GM18520 (cell line): Measurements from ENCODE around the gene KIAA0319L.

ENCODE experiments used
- ATAC-seq: cut with Tn5 transposase; IDR thresholded peaks from one replicate; pipeline ENCODE4 v1.9.1; 2021; ENCODE audit not compliant: unreplicated experiment

Gene KIAA0319L

DNA sequence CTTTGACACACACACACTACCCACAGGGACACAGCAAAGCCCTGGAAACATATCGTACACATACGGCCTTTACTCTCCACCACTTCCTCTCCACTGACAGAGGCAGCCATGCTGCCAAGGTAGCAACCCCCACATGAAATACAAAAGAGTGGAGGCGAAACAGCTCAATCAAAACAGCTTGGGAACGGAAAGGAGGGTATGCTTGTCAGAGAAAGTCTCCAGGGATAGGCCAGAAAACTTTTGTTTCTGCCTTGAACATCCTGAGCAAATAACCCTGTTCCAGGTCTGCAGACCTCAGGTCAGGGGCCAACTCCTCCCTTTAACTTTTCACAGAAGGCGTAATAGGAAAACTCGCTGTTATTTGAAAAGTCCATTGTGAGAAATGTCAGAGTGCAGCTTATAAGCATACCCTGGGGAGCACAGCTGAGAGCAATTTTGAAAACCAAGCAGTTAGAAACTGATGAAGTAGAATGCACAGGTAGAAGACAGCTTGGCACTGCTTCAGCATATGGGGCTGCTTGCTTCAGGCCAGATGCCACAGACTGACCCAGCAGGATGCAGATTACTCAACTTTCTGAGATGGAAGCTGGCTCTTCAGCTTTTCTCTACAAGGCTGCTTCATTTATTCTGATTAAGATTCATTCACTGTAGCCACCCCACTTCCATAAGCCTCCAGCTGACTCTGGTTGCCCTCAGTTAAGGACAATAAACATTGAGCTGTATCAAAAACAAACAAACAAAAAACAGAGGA, 18.0 kb downstream of the KIAA0319L start:
- no peak for ATAC-seq

DNA sequence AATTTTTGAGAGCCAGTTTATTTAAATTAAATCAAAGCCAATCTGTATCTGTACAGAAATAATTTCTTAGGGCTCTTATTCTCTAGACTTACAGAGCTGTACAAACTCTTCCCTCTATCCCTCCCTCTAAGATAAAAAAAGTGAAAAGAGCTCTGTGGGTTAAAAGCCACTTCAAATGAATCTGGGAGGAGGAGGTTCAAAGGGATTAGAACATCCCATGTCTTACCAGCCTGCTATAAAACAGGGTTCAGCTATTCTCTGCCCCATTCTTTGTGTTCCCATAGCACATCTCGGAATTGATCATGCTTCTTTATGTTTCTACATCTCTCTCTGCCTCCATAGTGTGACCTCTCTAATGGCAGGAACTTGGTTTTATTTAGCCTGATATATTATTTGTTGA, 19.4 kb downstream of the KIAA0319L start:
- no peak for ATAC-seq

DNA sequence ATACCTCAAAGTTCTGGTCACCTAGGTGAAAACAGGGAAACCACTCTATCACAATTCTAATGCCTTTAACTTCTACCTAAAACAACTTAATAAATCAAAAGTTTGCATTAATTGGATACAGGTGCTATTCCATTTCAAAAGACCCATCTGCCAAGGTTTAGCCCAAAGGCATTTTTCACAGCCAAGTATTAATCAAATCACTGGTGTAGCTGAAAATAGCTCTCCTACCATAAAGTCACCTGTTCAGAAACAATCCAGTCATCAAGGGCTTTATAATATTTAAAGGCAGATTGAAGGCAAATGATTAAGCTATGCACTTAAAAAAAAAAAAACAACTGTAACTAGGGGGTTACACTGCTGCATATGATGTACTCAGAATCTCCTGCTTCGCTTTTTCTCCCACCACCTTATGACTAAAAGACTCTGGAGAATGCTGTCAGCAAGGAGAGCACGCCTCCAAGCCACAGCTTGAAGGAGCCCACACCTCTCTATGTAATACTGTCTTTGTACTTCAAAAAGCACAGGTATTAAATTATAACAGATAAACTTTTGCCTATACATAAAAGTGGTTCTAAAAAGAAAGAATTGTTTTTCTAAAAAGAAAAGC, 20.5 kb downstream of the KIAA0319L start:
- no peak for ATAC-seq

DNA sequence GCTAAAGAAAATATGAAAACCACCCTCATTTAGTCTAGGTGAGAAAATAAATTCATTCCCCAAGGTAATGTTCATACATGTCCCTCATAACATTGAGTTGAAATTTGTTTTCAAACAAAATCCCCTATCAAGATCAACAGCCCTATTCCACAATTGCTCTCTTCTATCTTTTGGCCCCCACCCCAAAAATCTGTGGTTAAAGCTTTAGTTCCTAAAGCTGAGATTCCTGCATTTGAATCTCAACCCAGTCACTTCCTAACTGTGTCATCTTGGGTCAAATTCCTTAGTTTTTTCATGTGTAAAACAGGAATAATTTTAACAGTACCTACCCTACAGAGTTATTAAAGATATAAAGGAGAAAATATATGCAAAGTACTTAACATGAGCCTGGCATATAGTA, 22.0 kb downstream of the KIAA0319L start:
- no peak for ATAC-seq

DNA sequence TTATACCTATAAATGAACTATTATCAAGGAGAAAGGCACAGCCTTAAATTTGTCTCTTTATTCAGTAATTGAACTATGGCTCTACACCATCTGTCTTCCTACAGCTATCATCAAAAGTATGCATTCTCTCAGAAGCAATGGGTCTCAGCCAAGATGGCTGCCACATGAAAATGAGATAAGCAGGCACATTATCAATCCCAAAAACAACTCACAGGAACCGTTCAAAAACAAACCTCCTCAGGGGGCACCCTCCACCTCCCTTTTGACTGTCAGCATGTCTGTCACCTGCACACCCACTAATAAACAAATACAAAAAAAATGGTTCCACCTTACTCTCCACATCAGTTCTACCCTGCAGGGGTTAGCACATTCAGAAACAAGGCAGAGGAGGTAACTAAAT, 23.6 kb downstream of the KIAA0319L start:
- no peak for ATAC-seq

DNA sequence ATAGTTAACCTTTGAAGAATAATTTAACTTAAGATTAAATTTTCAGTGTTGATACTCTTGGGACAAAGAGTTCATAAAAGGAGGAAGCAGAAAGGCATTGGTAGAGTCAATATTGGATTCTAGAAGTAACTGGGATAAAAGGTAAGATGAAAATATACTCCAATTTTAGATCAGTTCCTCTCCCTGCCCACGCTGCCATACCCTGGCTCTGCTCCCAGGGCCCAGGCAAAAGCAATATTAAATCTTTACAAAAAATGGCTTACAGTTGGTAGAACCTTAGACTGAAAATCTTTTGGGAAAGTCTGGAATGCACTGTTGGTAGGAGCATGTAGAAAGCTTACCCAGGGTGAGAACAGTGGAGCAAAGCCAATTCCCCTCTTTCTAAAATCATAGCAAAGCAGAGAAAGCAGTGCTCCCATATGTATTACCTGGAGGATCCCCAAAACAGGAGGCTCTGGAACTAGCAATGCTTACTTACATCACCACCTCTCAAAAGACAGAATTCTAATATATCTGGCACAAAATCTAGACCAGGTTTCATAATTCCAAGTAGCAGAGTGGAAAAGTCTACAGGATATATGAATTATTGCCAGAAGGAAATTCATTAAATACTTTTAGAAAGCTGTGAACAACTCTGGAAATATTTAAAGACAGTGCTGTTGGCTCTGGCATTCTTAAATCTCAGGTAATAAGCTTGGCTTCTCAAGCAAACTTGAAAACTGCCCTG, 24.5 kb downstream of the KIAA0319L start:
- no peak for ATAC-seq

DNA sequence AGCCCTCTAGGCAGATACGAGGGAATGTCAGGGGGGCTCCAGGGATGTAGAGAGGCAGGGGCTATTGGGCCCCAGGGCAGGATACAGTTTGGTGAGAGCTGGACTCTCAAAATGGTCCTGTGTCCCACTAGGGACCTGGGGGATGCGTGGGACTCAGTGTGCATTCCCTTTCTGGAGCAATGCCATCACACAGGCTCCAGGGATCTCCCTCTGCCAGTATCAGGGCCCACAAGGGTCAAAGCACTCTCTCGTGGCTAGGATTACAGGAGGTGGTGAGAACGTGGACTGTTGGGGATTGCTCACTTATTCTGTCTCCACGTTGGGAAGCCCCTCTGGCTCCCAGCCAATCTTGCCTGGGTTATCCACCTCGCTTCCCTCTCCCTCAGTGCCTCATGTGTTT, 25.8 kb downstream of the KIAA0319L start:
- no peak for ATAC-seq

DNA sequence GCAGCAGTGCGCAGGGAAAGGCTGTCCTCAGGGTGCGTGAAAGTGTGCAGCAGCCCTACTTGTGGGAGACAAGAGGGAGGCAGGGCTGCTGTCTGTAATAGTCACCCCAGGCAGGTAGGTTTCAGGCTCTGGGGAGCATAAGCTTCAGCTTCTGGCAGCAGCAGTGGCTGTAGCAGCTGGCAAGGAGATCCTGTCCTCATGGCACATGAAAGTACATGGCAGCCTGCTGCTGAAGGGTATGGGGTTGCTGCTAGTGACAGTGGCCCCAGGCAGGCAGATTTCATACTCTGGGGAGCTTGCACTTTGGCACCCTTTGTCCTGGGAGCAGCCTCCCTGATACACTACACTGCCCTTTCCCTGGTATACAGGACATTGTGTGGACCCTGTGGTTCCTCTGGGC, 26.3 kb downstream of the KIAA0319L start:
- no peak for ATAC-seq

DNA sequence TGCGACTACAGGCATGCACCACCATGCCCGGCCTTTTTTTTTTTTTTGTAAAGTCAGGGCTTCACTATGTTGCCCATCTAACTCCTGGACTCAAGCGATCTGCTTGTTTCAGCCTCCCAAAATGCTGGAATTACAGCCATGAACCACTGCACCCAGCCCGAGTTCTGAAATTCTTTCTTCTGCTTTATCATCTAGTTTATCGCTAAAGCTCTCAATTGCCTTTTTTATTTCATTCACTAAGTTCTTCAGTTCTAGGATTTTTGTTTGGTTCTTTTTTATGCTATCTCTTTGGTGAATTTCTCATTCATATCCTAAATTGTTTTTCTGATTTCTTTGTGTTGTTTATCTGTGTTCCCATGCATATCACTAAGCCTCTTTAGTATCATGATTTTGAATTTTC, 27.0 kb downstream of the KIAA0319L start:
- no peak for ATAC-seq

DNA sequence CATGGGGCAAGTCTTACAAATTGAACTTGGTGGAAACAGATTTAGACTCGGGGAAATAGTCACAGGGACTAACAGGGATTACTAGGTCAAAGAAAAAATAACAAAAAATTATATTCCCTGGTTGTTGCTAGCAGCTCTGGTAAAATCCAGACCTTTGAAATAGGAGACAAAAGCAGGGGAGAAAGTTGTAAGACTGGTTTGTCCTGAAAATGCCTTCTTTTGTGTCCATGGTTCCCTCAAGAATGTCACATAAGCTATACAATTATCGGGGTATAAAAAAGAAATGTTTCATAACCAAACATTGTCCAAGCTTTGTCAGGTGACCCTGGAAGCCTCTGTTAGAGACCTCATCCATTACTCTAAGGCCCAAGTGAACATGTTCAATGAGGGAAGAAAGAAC, 33.1 kb downstream of the KIAA0319L start:
- no peak for ATAC-seq

DNA sequence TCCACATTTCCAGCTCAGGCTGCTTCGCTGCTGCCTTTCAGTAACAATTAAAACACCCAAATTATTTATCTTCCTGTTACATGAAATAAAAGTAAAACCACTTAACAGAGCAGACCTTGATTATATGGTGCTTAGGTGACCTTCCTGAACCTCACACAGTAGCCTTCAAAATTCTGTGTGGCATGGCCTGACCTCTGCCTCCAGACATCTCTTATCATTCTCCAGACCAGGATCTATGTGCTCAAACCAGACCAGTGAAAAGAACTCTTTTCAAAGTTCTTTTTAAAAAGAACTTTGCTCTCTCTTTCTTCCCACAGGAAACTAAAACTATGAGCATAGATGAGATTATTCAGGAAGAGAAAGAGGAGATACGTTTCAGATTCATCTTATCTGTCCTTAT, 37.8 kb downstream of the KIAA0319L start:
- ATAC-seq = no peak

DNA sequence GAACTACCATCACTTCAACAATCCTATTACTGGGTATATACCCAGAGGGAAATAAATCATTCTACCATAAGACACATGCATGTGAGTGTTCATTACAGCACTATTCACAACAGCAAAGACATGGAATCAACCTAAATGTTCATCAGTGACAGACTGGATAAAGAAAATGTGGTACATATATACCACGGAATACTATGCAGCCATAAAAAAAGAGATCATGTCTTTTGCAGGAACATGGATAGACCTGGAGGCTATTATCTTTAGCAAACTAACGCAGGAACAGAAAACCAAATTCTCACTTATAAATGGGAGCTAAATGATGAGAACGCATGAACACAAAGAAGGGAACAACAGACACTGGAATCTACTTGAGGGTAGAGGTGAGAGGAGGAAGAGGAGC, 39.0 kb downstream of the KIAA0319L start:
- no peak for ATAC-seq

DNA sequence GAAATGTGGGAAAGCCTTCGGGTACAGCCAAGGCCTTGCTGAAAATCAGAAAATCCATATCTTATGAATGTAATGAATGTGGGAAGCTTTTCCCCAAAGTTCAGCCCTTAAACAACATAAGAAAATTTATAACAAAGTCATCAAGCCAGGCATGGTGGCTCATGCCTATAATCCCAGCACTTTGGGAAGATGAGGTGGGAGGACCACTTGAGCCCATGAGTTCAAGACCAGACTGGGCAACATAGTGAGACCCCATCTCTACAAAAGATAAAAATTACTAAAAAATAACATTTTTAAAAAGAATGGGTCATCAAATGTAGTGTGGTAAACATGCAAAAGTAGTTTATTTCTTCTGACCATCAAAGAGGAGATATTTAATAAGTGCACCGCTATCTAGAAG, 45.9 kb downstream of the KIAA0319L start:
- ATAC-seq = no peak

DNA sequence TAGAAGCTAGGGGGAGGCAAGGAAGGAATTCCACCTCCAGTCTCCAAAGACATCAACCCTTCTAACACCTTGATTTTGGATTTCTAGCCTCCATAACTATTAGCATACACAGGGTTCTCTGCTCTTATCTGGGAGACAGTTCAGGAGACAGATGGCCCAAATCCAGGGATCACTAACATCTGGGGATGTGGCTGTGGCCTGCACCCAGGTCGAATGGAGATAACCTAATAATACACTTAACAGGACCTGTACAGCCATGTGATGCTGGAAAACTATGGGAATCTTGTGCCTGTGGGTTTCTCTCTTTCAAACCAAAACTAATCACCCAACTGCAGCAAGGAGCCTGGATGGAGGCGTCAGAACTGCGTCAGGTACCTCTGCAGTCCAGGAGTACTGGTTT, 47.6 kb downstream of the KIAA0319L start:
- ATAC-seq = no peak

DNA sequence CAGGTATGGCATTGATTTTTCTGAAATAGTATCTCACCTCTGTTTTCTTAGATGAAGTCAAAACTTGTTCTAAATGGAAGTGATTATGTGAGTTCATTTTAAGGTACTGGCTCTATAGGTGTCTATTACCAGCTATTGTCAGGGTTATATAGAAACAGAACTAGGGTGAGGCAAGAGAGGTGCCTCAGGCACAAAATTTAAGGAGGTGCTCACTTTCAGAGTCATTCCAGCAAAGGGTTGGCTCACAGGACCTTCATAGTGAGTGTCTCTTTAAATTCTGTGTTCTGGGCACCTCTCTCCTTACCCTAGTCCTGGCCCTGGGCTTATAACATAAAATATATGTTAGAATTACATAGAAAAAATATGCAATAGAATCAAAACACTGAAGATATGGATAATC, 49.3 kb downstream of the KIAA0319L start:
- no peak for ATAC-seq

DNA sequence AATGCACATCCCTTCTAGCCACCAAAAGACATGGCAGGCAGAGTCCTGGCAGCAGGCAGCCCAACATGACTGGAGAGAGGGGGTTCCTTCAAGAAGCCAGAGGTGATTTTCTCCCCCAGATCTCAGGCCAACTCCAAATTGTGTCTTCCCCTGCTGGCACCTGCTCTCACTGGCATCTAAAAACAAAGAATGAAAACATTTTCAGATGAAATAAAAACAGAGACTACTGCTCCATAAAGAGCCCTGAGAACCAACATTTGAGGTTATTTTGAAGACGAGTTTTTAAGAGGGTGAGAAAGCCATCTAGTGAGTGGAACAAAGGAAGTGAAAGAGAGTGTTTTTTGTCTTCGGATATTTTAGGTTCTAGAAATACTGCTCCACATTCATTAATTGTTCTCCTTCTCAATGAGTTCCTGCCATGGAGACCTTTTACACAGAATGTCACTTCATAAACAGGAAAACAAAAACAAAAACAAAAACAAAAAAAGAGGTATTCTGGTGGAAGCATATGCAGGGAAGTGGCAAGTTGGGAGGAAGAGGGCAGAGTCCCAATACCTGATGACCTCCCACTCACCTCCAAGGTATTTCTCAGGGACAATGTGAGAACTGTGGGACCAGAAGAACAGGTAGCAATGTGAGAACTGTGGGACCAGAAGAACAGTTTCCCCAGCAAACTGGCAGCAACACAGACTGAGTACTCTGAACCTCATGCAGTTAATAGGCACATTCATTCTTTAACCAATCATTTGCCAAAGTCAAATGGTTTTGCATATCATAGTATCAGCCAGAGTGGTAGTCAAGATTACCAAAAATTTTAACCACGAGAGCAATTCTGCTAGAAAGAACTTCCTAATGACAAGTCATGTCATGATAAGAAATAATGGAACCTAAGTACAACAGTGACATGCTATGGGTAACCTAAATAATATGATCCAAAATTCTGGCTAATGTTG, 50.0 kb downstream of the KIAA0319L start:
- ATAC-seq = no peak

DNA sequence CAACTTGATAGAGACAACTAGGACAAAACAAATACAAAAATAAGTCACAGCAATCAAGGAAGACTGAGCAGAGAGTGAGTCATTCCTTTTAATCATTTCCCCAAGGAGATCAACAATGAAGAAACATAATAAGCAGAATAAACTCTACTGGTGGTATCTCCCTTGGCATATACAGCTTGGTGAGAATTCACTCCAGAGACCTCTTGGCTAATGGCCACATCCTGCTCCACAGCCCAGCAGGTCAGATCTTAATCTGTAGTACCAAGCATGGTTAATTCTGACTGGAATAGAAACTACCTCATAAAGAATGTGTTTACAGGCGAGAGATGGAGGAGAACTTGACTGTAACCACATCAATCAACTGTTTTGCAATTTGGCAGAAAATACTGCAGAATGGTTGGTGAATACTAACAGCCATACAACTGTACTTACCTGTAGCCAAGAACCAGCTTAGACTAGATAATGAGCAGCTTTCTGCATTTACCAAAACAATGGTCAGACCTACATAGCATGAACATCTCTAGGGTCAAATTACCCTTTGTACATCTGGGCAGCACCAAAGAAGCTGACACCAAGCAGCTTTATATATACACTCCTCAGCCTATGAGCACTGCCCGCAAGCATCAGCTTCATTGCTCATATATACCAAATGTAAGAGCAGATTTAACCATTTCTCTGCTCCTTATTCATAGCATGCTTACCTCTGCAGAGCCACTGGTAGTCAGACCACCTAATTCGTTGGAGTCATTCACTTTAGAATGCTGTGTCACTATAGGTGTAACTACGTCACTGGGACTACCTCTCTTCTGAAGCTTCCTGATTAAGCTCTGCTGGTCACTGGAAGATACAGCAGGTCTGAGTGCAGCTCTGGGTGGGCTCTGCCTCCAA, 51.0 kb downstream of the KIAA0319L start:
- ATAC-seq = peak; percentile 30

DNA sequence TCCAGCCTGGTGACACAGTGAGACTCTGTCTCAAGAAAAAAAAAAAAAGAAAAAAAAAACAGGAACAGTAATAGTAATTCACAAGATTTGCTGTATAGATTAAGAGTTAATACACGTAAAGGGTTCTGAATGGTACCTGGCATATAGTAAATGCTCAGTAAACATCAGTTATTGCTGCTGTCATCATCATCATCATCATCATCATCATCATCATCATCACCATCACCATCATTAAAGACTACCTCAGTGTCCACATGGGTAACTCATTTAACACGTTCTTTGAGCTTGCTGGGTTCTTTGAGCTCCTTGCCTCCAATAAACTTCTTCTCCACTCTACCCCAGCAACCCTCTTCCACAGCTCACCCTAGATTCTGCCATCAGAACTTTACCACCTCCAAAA, 55.0 kb downstream of the KIAA0319L start:
- ATAC-seq = no peak

DNA sequence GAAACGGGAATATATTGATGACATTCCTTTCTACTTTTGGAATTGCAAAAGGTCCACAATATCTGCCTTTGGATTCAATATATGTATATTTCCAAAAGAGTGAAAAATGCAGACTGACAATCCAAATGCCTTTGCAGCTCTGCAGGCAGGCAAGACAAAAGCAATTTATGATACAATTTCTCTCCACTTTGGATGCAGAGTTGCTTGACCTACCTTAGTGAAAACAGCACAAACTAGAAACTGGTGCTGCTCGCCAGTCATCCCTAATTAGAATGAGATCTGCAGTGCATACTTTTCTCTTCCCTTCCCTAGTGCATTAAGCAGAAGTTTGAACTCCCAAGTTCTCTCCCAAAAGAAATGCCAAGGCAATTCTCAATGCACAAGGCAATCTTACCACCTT, 56.8 kb downstream of the KIAA0319L start:
- ATAC-seq = no peak

DNA sequence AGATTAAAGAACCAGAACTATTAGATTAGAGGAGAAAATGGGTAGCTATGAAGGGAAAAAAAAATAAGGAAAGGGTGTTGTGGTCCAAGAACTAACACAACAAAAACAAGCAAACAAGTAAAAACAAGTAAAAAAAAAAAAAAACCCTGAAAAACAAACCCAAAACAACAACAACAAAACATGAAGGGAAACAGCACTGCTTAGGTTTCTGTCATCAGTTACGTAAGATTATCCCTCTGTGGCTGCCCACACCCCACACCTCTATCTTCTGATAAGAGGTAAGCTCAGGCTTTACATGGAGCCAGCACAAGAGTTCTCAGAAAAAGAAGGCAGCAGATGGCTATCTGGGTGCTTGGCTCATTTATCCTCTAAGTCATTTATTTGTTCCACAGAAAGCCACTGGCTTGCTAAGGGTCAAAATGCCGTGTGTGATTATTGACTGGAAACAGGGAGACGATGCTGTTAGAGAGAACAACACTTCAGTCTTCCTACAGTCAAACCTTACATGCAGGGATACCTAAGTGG, 57.5 kb downstream of the KIAA0319L start:
- no peak for ATAC-seq
